HG02981 (cell line): ENCODE measurements around the gene ERCC2.
"Not testable (repeated sequence)": the region's sequence is repeated elsewhere in the genome, so short reads cannot be mapped to it uniquely, and the experiment has no call there.

Experiments used
- ATAC-seq: cut with Tn5 transposase; IDR thresholded peaks from one replicate; pipeline ENCODE4 v1.9.1; 2021; ENCODE audit warnings: mild to moderate bottlenecking, moderate library complexity; ENCODE audit not compliant: unreplicated experiment

ERCC2 gene

GRCh38 chr19:45340232-45340898 lies 30.0 kb downstream of the ERCC2 start, which contains the start of gene KLC3:
TSS of gene KLC3 (plus strand) at chr19:45340750. CDS start at chr19:45345542, 4,792 bp downstream.
- ATAC-seq: no peak

GRCh38 chr19:45339629-45340028 lies 30.7 kb downstream of the ERCC2 start:
- no peak for ATAC-seq

GRCh38 chr19:45336696-45337251 lies 33.6 kb downstream of the ERCC2 start:
- no peak for ATAC-seq

- ATAC-seq: not testable (repeated sequence)
Observed at GRCh38 chr19:45334881-45335280, 35.5 kb downstream of the ERCC2 start.

- ATAC-seq: no peak
Observed at GRCh38 chr19:45333609-45334303, 36.6 kb downstream of the ERCC2 start.

GRCh38 chr19:45331411-45331810 lies 39.0 kb downstream of the ERCC2 start:
- ATAC-seq: no peak

GRCh38 chr19:45327404-45328143 lies 42.8 kb downstream of the ERCC2 start:
- ATAC-seq: no peak

GRCh38 chr19:45324349-45324907 lies 45.9 kb downstream of the ERCC2 start:
- no peak for ATAC-seq

- no peak for ATAC-seq
Observed at GRCh38 chr19:45323671-45324081, 46.7 kb downstream of the ERCC2 start.

- ATAC-seq: no peak
Observed at GRCh38 chr19:45322744-45323281, 47.6 kb downstream of the ERCC2 start, which contains the start of gene CKM. TSS of gene CKM (minus strand) at chr19:45322875. CDS start at chr19:45319713, 3,162 bp downstream.

GRCh38 chr19:45322311-45322710 lies 48.1 kb downstream of the ERCC2 start:
- no peak for ATAC-seq

- no peak for ATAC-seq
Observed at GRCh38 chr19:45321848-45322247, 48.5 kb downstream of the ERCC2 start.

- no peak for ATAC-seq
Observed at GRCh38 chr19:45320997-45321775, 49.2 kb downstream of the ERCC2 start.

- ATAC-seq: no peak
Observed at GRCh38 chr19:45315304-45315703, 55.1 kb downstream of the ERCC2 start.

GRCh38 chr19:45314708-45315245 lies 55.6 kb downstream of the ERCC2 start:
- no peak for ATAC-seq

- not testable (repeated sequence) for ATAC-seq
Observed at GRCh38 chr19:45312285-45312684, 58.1 kb downstream of the ERCC2 start.

GRCh38 chr19:45311621-45312020 lies 58.8 kb downstream of the ERCC2 start:
- ATAC-seq: no peak

GRCh38 chr19:45309322-45309721 lies 61.1 kb downstream of the ERCC2 start:
- ATAC-seq: not testable (repeated sequence)

GRCh38 chr19:45307361-45307760 lies 63.0 kb downstream of the ERCC2 start:
- ATAC-seq: no peak
